HepG2 (cell line): ENCODE results near the gene DSCAM. TPM values are rescaled to one million over a fixed set of nuclear protein-coding genes. Genes with fewer than 3 reads are reported as not detected.

ENCODE experiments used
- ATAC-seq: fragments of 200-7000 bp; cut with Tn5 transposase; 3 replicates; pipeline ENCODE4 v1.9.1; 2020; ENCODE audit warnings: mild to moderate bottlenecking, moderate library complexity
- BruUV-seq: library from RNA; stranded (reverse); fragments of 400-500 nt; replicated peaks from 2 replicates; lab custom pipeline; 2021; lab: Mats Ljungman, UMichigan
- CTCF ChIA-PET: fragments of 300-600 bp; formaldehyde crosslinking; extraction: SDS; loops from one replicate; lab custom pipeline; 2021; ENCODE audit warnings: low total read pairs, inconsistent platforms, low intra/inter-chr PET ratio; lab: Yijun Ruan, JAX
- POLR2A ChIA-PET: fragments of 350-600 bp; sonication (Branson Sonifier 250); formaldehyde crosslinking; loops from one replicate; lab custom pipeline; 2020; ENCODE audit warnings: antibody characterized with exemption, inconsistent platforms; lab: Yijun Ruan, JAX
- DNase-seq: peaks from one replicate; pipeline ENCODE4 v3.0.0-alpha.2; 2015; ENCODE audit warnings: low spot score
- FAIRE-seq: peaks from 3 replicates; lab custom pipeline; 2011; peaks lifted over from hg19 to GRCh38; lab: Jason Lieb, UNC
- H2AFZ ChIP-seq: one replicate; pipeline ENCODE4 v1.6.1; 2011; ENCODE audit warnings: low read length, inconsistent platforms
- H3K27ac ChIP-seq: fragments of 300-600 bp; 3 replicates; pipeline ENCODE4 v1.8.0; 2011; ENCODE audit warnings: mixed run types, mild to moderate bottlenecking, mixed read lengths, low read length, inconsistent platforms; ENCODE audit not compliant: insufficient read depth; ENCODE audit errors: extremely low read length
- H3K27me3 ChIP-seq, 2 experiments: fragments of 200-600 bp in 1 of 2; 2 replicates in 1 of 2; 3 replicates in 1 of 2; pipeline versions ENCODE4 v1.6.0 to v1.8.0; 2011; ENCODE audit warnings: low read length in 2 of 2, mild to moderate bottlenecking in 2 of 2, moderate library complexity in 2 of 2, inconsistent platforms in 1 of 2; ENCODE audit not compliant: insufficient read depth in 2 of 2, control insufficient read depth in 1 of 2
- H3K36me3 ChIP-seq, 2 experiments: fragments of 200-600 bp in 1 of 2; replicated peaks in 1 of 2; 2 replicates in 1 of 2; 3 replicates in 1 of 2; pipeline versions ENCODE4 v1.5.1 to v1.8.0; 2011; ENCODE audit warnings: low read length in 2 of 2, inconsistent platforms in 1 of 2; ENCODE audit not compliant: insufficient read depth in 2 of 2, control insufficient read depth in 1 of 2
- H3K4me1 ChIP-seq: 2 replicates; pipeline ENCODE4 v1.5.1; 2012; ENCODE audit warnings: low read length, inconsistent platforms; ENCODE audit not compliant: insufficient read depth
- H3K4me2 ChIP-seq: 2 replicates; pipeline ENCODE4 v1.6.0; 2011; ENCODE audit warnings: low read depth, low read length, inconsistent platforms
- H3K4me3 ChIP-seq, 3 experiments: fragments of 200-600 bp in 1 of 3; sonication (generic), shearing (Covaris generic) in 1 of 3; replicated peaks in 1 of 3; 2 replicates each; pipeline ENCODE4 v1.5.1; 2011 to 2016; ENCODE audit warnings: low read length in 3 of 3, inconsistent platforms in 2 of 3, low read depth in 2 of 3, mild to moderate bottlenecking in 2 of 3, control low read depth in 1 of 3, mixed read lengths in 1 of 3; ENCODE audit not compliant: insufficient read depth in 1 of 3
- H3K79me2 ChIP-seq: one replicate; pipeline ENCODE4 v1.6.1; 2011; ENCODE audit warnings: low read length, inconsistent platforms; ENCODE audit not compliant: insufficient read depth
- H3K9ac ChIP-seq: 2 replicates; pipeline ENCODE4 v1.6.0; 2011; ENCODE audit warnings: mild to moderate bottlenecking, low read depth, low read length, inconsistent platforms; ENCODE audit not compliant: insufficient read depth
- H3K9me3 ChIP-seq: 2 replicates; pipeline ENCODE4 v1.5.1; 2012; ENCODE audit warnings: mild to moderate bottlenecking, low read length
- H4K20me1 ChIP-seq: 2 replicates; pipeline ENCODE4 v1.6.0; 2011; ENCODE audit warnings: inconsistent platforms, mild to moderate bottlenecking, low read length, moderate library complexity; ENCODE audit not compliant: insufficient read depth
- ATF4 ChIP-seq, 2 experiments: fragments of 450-650 bp in 1 of 2; sonication (generic) in 1 of 2; formaldehyde crosslinking; IDR thresholded peaks; 2 replicates each; pipeline versions ENCODE4 v1.5.0 to v1.8.0; 2020 to 2022; ENCODE audit warnings: mild to moderate bottlenecking in 1 of 2, missing genetic modification reagents in 1 of 2
- MAFF ChIP-seq: IDR thresholded peaks from 2 replicates; pipeline ENCODE4 v1.6.1; 2011; ENCODE audit warnings: low read depth, low read length, improper control_type of control experiment
- MAFK ChIP-seq, 2 experiments: IDR thresholded peaks in 1 of 2; conservative IDR thresholded peaks in 1 of 2; 2 replicates each; pipeline ENCODE4 v1.6.1; 2011; ENCODE audit warnings: improper control_type of control experiment in 2 of 2, low read length in 2 of 2
- MED13 ChIP-seq: sonication (generic); formaldehyde crosslinking; IDR thresholded peaks from 2 replicates; pipeline ENCODE4 v1.5.0; 2020; ENCODE audit warnings: missing genetic modification reagents
- RXRA ChIP-seq: sonication (generic); formaldehyde crosslinking; IDR thresholded peaks from 2 replicates; pipeline ENCODE4 v1.5.1; 2020; ENCODE audit warnings: missing genetic modification reagents
- WIZ ChIP-seq: sonication (generic); formaldehyde crosslinking; IDR thresholded peaks from 2 replicates; pipeline ENCODE4 v1.5.1; 2020; ENCODE audit warnings: mild to moderate bottlenecking, missing genetic modification reagents
- ZNF468 ChIP-seq: sonication (generic); formaldehyde crosslinking; IDR thresholded peaks from 2 replicates; pipeline ENCODE4 v1.8.0; 2022; ENCODE audit warnings: mild to moderate bottlenecking, moderate library complexity, missing genetic modification reagents
- ZNF557 ChIP-seq: sonication (generic); formaldehyde crosslinking; IDR thresholded peaks from 2 replicates; pipeline ENCODE4 v1.4.0; 2020; ENCODE audit warnings: missing genetic modification reagents
- ZNF580 ChIP-seq: IDR thresholded peaks from 2 replicates; pipeline ENCODE4 v1.6.1; 2016; ENCODE audit warnings: low read depth, borderline replicate concordance
- WGBS: methylation state at CpG from one replicate; pipeline ENCODE4 v1.1.6; 2017; ENCODE audit warnings: low lambda C conversion rate; 5-methylcytosine and 5-hydroxymethylcytosine counted together
- in situ Hi-C: cut with HindIII; loops from 2 replicates; pipeline ENCODE4 v1.10.0; 2017; ENCODE audit warnings: low pct_unique_long_range_greater_than_20kb; ENCODE audit not compliant: extremely low pct_ligation_motif_present
- intact Hi-C: fragments of 100-400 bp; cut with micrococcal nuclease; formaldehyde crosslinking; loops from one replicate; pipeline ENCODE4 v1.10.0; 2022; ENCODE audit not compliant: unreplicated experiment
- polyA plus RNA-seq, 8 experiments: library from polyadenylated mRNA; depleted of rRNA in 3 of 8; stranded (reverse) in 7 of 8; unstranded in 1 of 8; fragments of >200 nt; fragmentation: Illumina TruSeq in 4 of 8; extraction: Trizol in 4 of 8; gene quantifications; 2 replicates each; pipeline versions ENCODE4 v1.2.1 to v1.2.3, GENCODE V29; 2011 to 2016; ENCODE audit warnings: low read depth in 4 of 8, missing spikeins in 1 of 8, mixed read lengths in 1 of 8; ENCODE audit not compliant: insufficient read depth in 1 of 8
- total RNA-seq, 5 experiments: library from RNA; depleted of rRNA; stranded (reverse); fragments of >200 nt; fragmentation: Illumina TruSeq; extraction: Trizol; gene quantifications; 2 replicates each; pipeline ENCODE4 v1.2.3, GENCODE V29; 2016; ENCODE audit warnings: low read depth in 1 of 5

The DSCAM gene
- total and polyA plus RNA-seq, 2 of the 13 experiments (the other 11 are each of a cell fraction or from before 2014, with no cell fraction given) = not detected

GRCh38 chr21:40461008-40461407 is 385.9 kb downstream of the DSCAM start (continued):
- TF ChIP-seq RXRA (no peak), MED13 (CRISPR knock-in tag) (no peak), ZNF557 (CRISPR knock-in tag) (no peak), ZNF468 (CRISPR knock-in tag) (no peak), ZNF580 (CRISPR knock-in tag) (no peak), WIZ (CRISPR knock-in tag) (no peak)

GRCh38 chr21:40457741-40458140 is 389.2 kb downstream of the DSCAM start:
- no peaks in the 10 kb centered on the region for H3K79me2 ChIP-seq
- ATAC-seq (no peak), DNase-seq (no peak), FAIRE-seq (no peak)
- H4K20me1 ChIP-seq = no peaks in the 10 kb centered on the region
- no peaks in the 10 kb centered on the region for H3K36me3 ChIP-seq
- H3K9ac ChIP-seq = no peak overlapping the region
- ChIA-PET POLR2A (no interaction called here), CTCF (no interaction called here)
- intact Hi-C loops = no loop called here
- H3K4me1 ChIP-seq = no peaks in the 10 kb centered on the region
- BruUV-seq = no TSS peak
- no peak overlapping the region for H3K4me3 ChIP-seq
- no peak overlapping the region for H3K4me2 ChIP-seq
- 9% methylated on average over 2 of the region's 2 CpGs for WGBS
- in situ Hi-C loops = loop anchor here (25.0 kb wide), 1 partner anchor 605 kb away; no protein-coding TSS in a partner anchor
- no peak overlapping the region for H2AFZ ChIP-seq
- no peaks in the 10 kb centered on the region for H3K27me3 ChIP-seq
- peak; percentile 91 for TF ChIP-seq MAFF
- peak; percentile 88 to 91 for TF ChIP-seq MAFK (conservative IDR thresholded peaks at IDR 0.05 in 1 of 2, IDR thresholded peaks at IDR 0.05 in 1 of 2; ENCODE audit: low read length in 2 of 2)
- no peak for TF ChIP-seq ATF4 (CRISPR knock-in tag; IDR thresholded peaks at IDR 0.05)
- TF ChIP-seq, all 625 proteins: peak for 2
- Histone ChIP-seq H3K9me3 (peaks cover 91% of the 10 kb centered on the region), H3K27ac (no peak overlapping the region)
